H1 (cell line): ENCODE results near the gene NSUN7. TPM values are rescaled to one million over a fixed set of nuclear protein-coding genes. Genes with fewer than 3 reads are reported as not detected.

Experiments
- CTCF ChIA-PET: fragments of 300-600 bp; sonication (Branson Sonifier 250); formaldehyde crosslinking; loops from one replicate; lab custom pipeline; 2021; ENCODE audit not compliant: partially characterized antibody; lab: Charles Lee
- POLR2A ChIA-PET: fragments of 300-600 bp; sonication (Branson Sonifier 250); formaldehyde crosslinking; loops from one replicate; lab custom pipeline; 2021; ENCODE audit warnings: inconsistent platforms; ENCODE audit not compliant: partially characterized antibody; lab: Charles Lee
- DNase-seq, 2 experiments: peaks; one replicate each; pipeline versions ENCODE4 v3.0.0 to v3.0.0-alpha.2; 2010 to 2022; ENCODE audit warnings: low spot score in 2 of 2, low read depth in 1 of 2, mixed read lengths in 1 of 2
- FAIRE-seq: peaks from 2 replicates; lab custom pipeline; 2011; peaks lifted over from hg19 to GRCh38; lab: Jason Lieb, UNC
- H2AFZ ChIP-seq: 2 replicates; pipeline ENCODE4 v1.8.1; 2012; ENCODE audit warnings: low read length, inconsistent platforms
- H2AK5ac ChIP-seq: 2 replicates; pipeline ENCODE4 v1.6.1; 2013; ENCODE audit warnings: low read depth, low read length
- H2BK120ac ChIP-seq: replicated peaks from 2 replicates; pipeline ENCODE3; 2013; ENCODE audit warnings: low read depth, low read length, inconsistent platforms
- H2BK12ac ChIP-seq: 2 replicates; pipeline ENCODE4 v1.6.1; 2013; ENCODE audit warnings: low read depth, low read length
- H2BK15ac ChIP-seq: 2 replicates; pipeline ENCODE4 v1.6.1; 2013; ENCODE audit warnings: low read length
- H2BK20ac ChIP-seq: 2 replicates; pipeline ENCODE4 v1.6.1; 2013; ENCODE audit warnings: low read length
- H2BK5ac ChIP-seq: 2 replicates; pipeline ENCODE4 v1.6.1; 2013; ENCODE audit warnings: low read depth, low read length
- H3K14ac ChIP-seq: 2 replicates; pipeline ENCODE4 v1.6.1; 2013; ENCODE audit warnings: inconsistent platforms; ENCODE audit not compliant: insufficient read length
- H3K18ac ChIP-seq: 2 replicates; pipeline ENCODE4 v1.6.1; 2013; ENCODE audit warnings: low read length; ENCODE audit errors: extremely low read depth
- H3K23ac ChIP-seq: 2 replicates; pipeline ENCODE4 v1.6.1; 2013; ENCODE audit warnings: inconsistent platforms; ENCODE audit not compliant: insufficient read length
- H3K23me2 ChIP-seq: 2 replicates; pipeline ENCODE4 v1.6.1; 2013; ENCODE audit warnings: low read depth, low read length
- H3K27ac ChIP-seq: 2 replicates; pipeline ENCODE4 v1.6.1; 2011; ENCODE audit warnings: low read depth, low read length, inconsistent platforms
- H3K27me3 ChIP-seq, 4 experiments: replicated peaks in 1 of 4; 1 replicate in 1 of 4; 2 replicates in 3 of 4; pipeline versions ENCODE4 v1.6.1 to v1.8.1; 2011 to 2013; ENCODE audit warnings: low read length in 3 of 4, mild to moderate bottlenecking in 3 of 4, inconsistent platforms in 2 of 4, mixed read lengths in 2 of 4, moderate library complexity in 1 of 4; ENCODE audit not compliant: control insufficient read depth in 3 of 4, insufficient read depth in 3 of 4; ENCODE audit errors: extremely low read depth in 1 of 4
- H3K36me3 ChIP-seq, 4 experiments: 2 replicates each; pipeline versions ENCODE4 v1.6.1 to v1.8.1; 2011 to 2013; ENCODE audit warnings: mild to moderate bottlenecking in 4 of 4, low read length in 3 of 4, moderate library complexity in 2 of 4, control low read depth in 1 of 4, inconsistent platforms in 1 of 4; ENCODE audit not compliant: insufficient read depth in 4 of 4, control insufficient read depth in 2 of 4
- H3K4ac ChIP-seq: replicated peaks from 2 replicates; pipeline ENCODE3; 2013; ENCODE audit warnings: low read length, low read depth, mixed read lengths, inconsistent platforms; ENCODE audit not compliant: insufficient read length
- H3K4me1 ChIP-seq, 4 experiments: replicated peaks in 1 of 4; 1 replicate in 1 of 4; 2 replicates in 3 of 4; pipeline versions ENCODE4 v1.6.1 to v1.8.1; 2011 to 2013; ENCODE audit warnings: low read length in 3 of 4, inconsistent platforms in 2 of 4, mixed read lengths in 1 of 4; ENCODE audit not compliant: insufficient read depth in 4 of 4, control insufficient read depth in 3 of 4
- H3K4me2 ChIP-seq, 2 experiments: 2 replicates each; pipeline versions ENCODE4 v1.6.1 to v1.8.1; 2011 to 2013; ENCODE audit warnings: low read depth in 2 of 2, low read length in 2 of 2, control low read depth in 1 of 2, inconsistent platforms in 1 of 2, mild to moderate bottlenecking in 1 of 2; ENCODE audit not compliant: insufficient read depth in 1 of 2
- H3K4me3 ChIP-seq, 4 experiments: fragments of 200-600, 300-600 bp in 1 of 4; sonication (generic), shearing (Covaris generic), sonication (Bioruptor Twin) in 1 of 4; 2 replicates each; pipeline versions ENCODE4 v1.5.1 to v1.8.1; 2011 to 2016; ENCODE audit warnings: low read length in 4 of 4, low read depth in 3 of 4, control low read depth in 2 of 4, inconsistent platforms in 2 of 4, mild to moderate bottlenecking in 2 of 4, mixed read lengths in 1 of 4, moderate library complexity in 1 of 4; ENCODE audit not compliant: insufficient read depth in 2 of 4; ENCODE audit errors: extremely low read depth in 1 of 4
- H3K56ac ChIP-seq: replicated peaks from 2 replicates; pipeline ENCODE3; 2013; ENCODE audit warnings: low read depth, mild to moderate bottlenecking, mixed read lengths, low read length, inconsistent platforms; ENCODE audit not compliant: insufficient read length
- H3K79me1 ChIP-seq: 2 replicates; pipeline ENCODE4 v1.6.1; 2013; ENCODE audit warnings: low read depth, low read length, control low read depth
- H3K79me2 ChIP-seq, 2 experiments: 2 replicates each; pipeline versions ENCODE4 v1.6.1 to v1.8.1; 2012 to 2013; ENCODE audit warnings: low read length in 2 of 2, mild to moderate bottlenecking in 2 of 2, inconsistent platforms in 1 of 2; ENCODE audit not compliant: insufficient read depth in 2 of 2, control insufficient read depth in 1 of 2
- H3K9ac ChIP-seq, 4 experiments: replicated peaks in 1 of 4; 1 replicate in 1 of 4; 2 replicates in 3 of 4; pipeline versions ENCODE4 v1.6.1 to v1.8.1; 2011 to 2013; ENCODE audit warnings: low read depth in 3 of 4, low read length in 3 of 4, control low read depth in 2 of 4, mild to moderate bottlenecking in 2 of 4, moderate library complexity in 2 of 4, inconsistent platforms in 1 of 4; ENCODE audit errors: extremely low read depth in 1 of 4
- H3K9me3 ChIP-seq, 2 experiments: 2 replicates each; pipeline versions ENCODE4 v1.6.1 to v1.8.1; 2012 to 2013; ENCODE audit warnings: mild to moderate bottlenecking in 2 of 2, moderate library complexity in 2 of 2, control low read depth in 1 of 2, inconsistent platforms in 1 of 2, low read depth in 1 of 2, low read length in 1 of 2, mixed read lengths in 1 of 2; ENCODE audit not compliant: insufficient read depth in 2 of 2
- H4K20me1 ChIP-seq, 2 experiments: replicated peaks in 1 of 2; 2 replicates each; pipeline versions ENCODE3 to v1.8.1; 2011 to 2013; ENCODE audit warnings: inconsistent platforms in 2 of 2, low read length in 2 of 2, mild to moderate bottlenecking in 1 of 2; ENCODE audit not compliant: insufficient read depth in 2 of 2, control insufficient read depth in 1 of 2
- H4K5ac ChIP-seq: 2 replicates; pipeline ENCODE4 v1.6.1; 2013; ENCODE audit warnings: low read length, low read depth, mixed read lengths, inconsistent platforms; ENCODE audit not compliant: insufficient read length
- H4K8ac ChIP-seq: 2 replicates; pipeline ENCODE4 v1.8.0; 2013; ENCODE audit warnings: mild to moderate bottlenecking, moderate library complexity, low read length, inconsistent platforms; ENCODE audit not compliant: insufficient read depth; ENCODE audit errors: extremely low read depth
- H4K91ac ChIP-seq: replicated peaks from 2 replicates; pipeline ENCODE3; 2013; ENCODE audit warnings: low read length, mixed read lengths, inconsistent platforms; ENCODE audit not compliant: insufficient read length
- RAD21 ChIP-seq, 2 experiments: IDR thresholded peaks in 1 of 2; conservative IDR thresholded peaks in 1 of 2; 2 replicates each; pipeline ENCODE4 v1.6.1; 2011; ENCODE audit warnings: low read depth in 2 of 2, low read length in 2 of 2, improper control_type of control experiment in 1 of 2, inconsistent platforms in 1 of 2, mild to moderate bottlenecking in 1 of 2, moderate library complexity in 1 of 2
- TCF12 ChIP-seq: IDR thresholded peaks from 2 replicates; pipeline ENCODE4 v1.6.1; 2011; ENCODE audit warnings: low read depth, mild to moderate bottlenecking, low read length
- WGBS, 2 experiments: shearing (Covaris generic) in 1 of 2; methylation state at CpG; one replicate each; pipeline versions ENCODE4 v1.1.6 to v1.1.7; 2013 to 2015; ENCODE audit warnings: low lambda C conversion rate in 2 of 2, mixed read lengths in 2 of 2, inconsistent platforms in 1 of 2, low coverage in 1 of 2, missing lambda C conversion rate in 1 of 2; ENCODE audit not compliant: insufficient replicate concordance in 2 of 2, insufficient coverage in 1 of 2, insufficient read length in 1 of 2; ENCODE audit errors: extremely low coverage in 1 of 2, missing lambda C conversion rate in 1 of 2; 5-methylcytosine and 5-hydroxymethylcytosine counted together
- polyA plus RNA-seq, 7 experiments: library from polyadenylated mRNA; depleted of rRNA in 3 of 7; stranded (reverse) in 5 of 7; unstranded in 2 of 7; fragments of >200 nt in 5 of 7; fragments of 200-250 nt in 2 of 7; gene quantifications; 1 replicate in 5 of 7; 2 replicates in 1 of 7; 4 replicates in 1 of 7; pipeline versions ENCODE4 v1.2.1 to v1.2.3, GENCODE V29; 2011 to 2013; ENCODE audit warnings: missing spikeins in 2 of 7, mixed read lengths in 2 of 7
- total RNA-seq: library from RNA; stranded (reverse); fragmentation: NEBNext Ultra II Directional; extraction: Animal tissue kit (Norgen Biotek cat#: 25700); gene quantifications from 2 replicates; pipeline ENCODE4 v1.2.1, GENCODE V29; 2021
- TF ChIP-seq, protein P1 (sequence below), 3 experiments: IDR thresholded peaks; 1 replicate in 2 of 3; 2 replicates in 1 of 3; pipeline versions ENCODE4 v1.5.1 to v1.6.1; 2011; ENCODE audit warnings: low read length in 3 of 3, mild to moderate bottlenecking in 3 of 3, inconsistent platforms in 2 of 3, low read depth in 1 of 3, moderate library complexity in 1 of 3; ENCODE audit not compliant: insufficient read depth in 1 of 3; ENCODE audit errors: control extremely low read depth in 1 of 3

The NSUN7 gene
- total and polyA plus RNA-seq, 2 of the 8 experiments (the other 6 are each of a cell fraction or from before 2014, with no cell fraction given), result 8.8 to 24.4 TPM

GRCh38 chr4:40808926-40809457, 59.2 kb downstream of the NSUN7 start:
- no peak overlapping the region for H4K8ac ChIP-seq
- H2BK5ac ChIP-seq, result no peak overlapping the region
- no peak overlapping the region for H3K56ac ChIP-seq
- no peak overlapping the region for H2AK5ac ChIP-seq
- 86% methylated on average over 8 of the region's 8 CpGs; no CpG with 5 or more reads in 1 of the 2 experiments for WGBS, 2 experiments
- no peaks in the 10 kb centered on the region; the same call in 1 of the 2 replicates for H3K23me2 ChIP-seq
- H3K9ac ChIP-seq, result no peak overlapping the region
- H3K18ac ChIP-seq, result no peak overlapping the region
- H3K4ac ChIP-seq, result no peak overlapping the region
- H2BK20ac ChIP-seq, result no peak overlapping the region
- H3K4me3 ChIP-seq, result no peak overlapping the region
- H2BK15ac ChIP-seq, result no peak overlapping the region
- POLR2A ChIA-PET, result interaction anchor here (0.7 to 0.9 kb wide), 5 partner anchors 11 to 448 kb away, joined by 3 to 4 read pairs (median 3); partner anchors contain the start of gene UCHL1
- DNase-seq (no peak), FAIRE-seq (no peak)
- no peaks in the 10 kb centered on the region for H3K79me2 ChIP-seq
- CTCF ChIA-PET, result interaction anchor here (1.1 to 1.9 kb wide), 5 partner anchors 17 to 117 kb away, joined by 3 to 5 read pairs (median 4); no protein-coding TSS in a partner anchor
- no peak overlapping the region for H3K27ac ChIP-seq
- H3K4me2 ChIP-seq, result no peak overlapping the region
- H2AFZ ChIP-seq, result no peak overlapping the region
- H3K4me1 ChIP-seq, result no peaks in the 10 kb centered on the region
- no peak overlapping the region for H2BK120ac ChIP-seq
- no peaks in the 10 kb centered on the region for H3K9me3 ChIP-seq
- H3K36me3 ChIP-seq, result peaks cover 0 to 7% (median 2%) of the 10 kb centered on the region in 4 experiments; a peak in 3 of 8 replicates
- no peak for TF ChIP-seq TCF12
- TF ChIP-seq, protein P1, sequence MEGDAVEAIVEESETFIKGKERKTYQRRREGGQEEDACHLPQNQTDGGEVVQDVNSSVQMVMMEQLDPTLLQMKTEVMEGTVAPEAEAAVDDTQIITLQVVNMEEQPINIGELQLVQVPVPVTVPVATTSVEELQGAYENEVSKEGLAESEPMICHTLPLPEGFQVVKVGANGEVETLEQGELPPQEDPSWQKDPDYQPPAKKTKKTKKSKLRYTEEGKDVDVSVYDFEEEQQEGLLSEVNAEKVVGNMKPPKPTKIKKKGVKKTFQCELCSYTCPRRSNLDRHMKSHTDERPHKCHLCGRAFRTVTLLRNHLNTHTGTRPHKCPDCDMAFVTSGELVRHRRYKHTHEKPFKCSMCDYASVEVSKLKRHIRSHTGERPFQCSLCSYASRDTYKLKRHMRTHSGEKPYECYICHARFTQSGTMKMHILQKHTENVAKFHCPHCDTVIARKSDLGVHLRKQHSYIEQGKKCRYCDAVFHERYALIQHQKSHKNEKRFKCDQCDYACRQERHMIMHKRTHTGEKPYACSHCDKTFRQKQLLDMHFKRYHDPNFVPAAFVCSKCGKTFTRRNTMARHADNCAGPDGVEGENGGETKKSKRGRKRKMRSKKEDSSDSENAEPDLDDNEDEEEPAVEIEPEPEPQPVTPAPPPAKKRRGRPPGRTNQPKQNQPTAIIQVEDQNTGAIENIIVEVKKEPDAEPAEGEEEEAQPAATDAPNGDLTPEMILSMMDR (IDR thresholded peaks at IDR 0.05; ENCODE audit: control extremely low read depth in 1 of 3, insufficient read depth in 1 of 3, low read depth in 1 of 3, low read length in 3 of 3), result 0 out of 4 replicates have a peak, but pooled peaks of 1 of the 3 experiments have one; percentile 8
- TF ChIP-seq RAD21 (IDR thresholded peaks at IDR 0.05 in 1 of 2, conservative IDR thresholded peaks at IDR 0.05 in 1 of 2; ENCODE audit: low read depth in 2 of 2, low read length in 2 of 2), result peak in 1 of 2 experiments; percentile 18; a peak in 1 of 4 replicates
- no peaks in the 10 kb centered on the region for H4K20me1 ChIP-seq
- no peaks in the 10 kb centered on the region for H3K27me3 ChIP-seq
- no peak overlapping the region for H3K14ac ChIP-seq
- H3K23ac ChIP-seq, result no peak overlapping the region
- H3K79me1 ChIP-seq, result no peaks in the 10 kb centered on the region
- H4K91ac ChIP-seq, result no peak overlapping the region
- no peak overlapping the region for H4K5ac ChIP-seq
- no peak overlapping the region for H2BK12ac ChIP-seq
